Gastrocnemius medialis (tissue), 4 donors: ENCODE data around the gene MYRF. TPM values are rescaled to one million over a fixed set of nuclear protein-coding genes. Genes with fewer than 3 reads are reported as not detected.

Experiments used
- ATAC-seq, 2 donors: fragments of 150-250 bp; one replicate each; pipeline ENCODE4 v1.9.1; 2016
- DNase-seq, 2 donors: peaks; one replicate each; pipeline ENCODE4 v3.0.0-alpha.2; 2019
- H3K27ac ChIP-seq, 4 donors: fragments of 200-600 bp; sonication (generic); 1 replicate in 1 of 4; 2 replicates in 3 of 4; pipeline ENCODE4 v1.5.1; 2016 to 2018; ENCODE audit warnings: mild to moderate bottlenecking in 2 of 4, moderate library complexity in 1 of 4
- H3K27me3 ChIP-seq, 3 donors: fragments of 200-600 bp; sonication (generic) in 2 of 3; 1 replicate in 1 of 3; 2 replicates in 2 of 3; pipeline versions ENCODE4 v1.5.1 to v1.6.0; 2016 to 2019; ENCODE audit warnings: mild to moderate bottlenecking in 1 of 3, moderate library complexity in 1 of 3
- H3K36me3 ChIP-seq, 2 donors: fragments of 200-600 bp; sonication (generic) in 1 of 2; one replicate each; pipeline ENCODE4 v1.5.1; 2017 to 2018
- H3K4me1 ChIP-seq, 2 donors: fragments of 200-600 bp; sonication (generic) in 1 of 2; one replicate each; pipeline ENCODE4 v1.5.1; 2016 to 2017; ENCODE audit warnings: mild to moderate bottlenecking in 2 of 2
- H3K4me3 ChIP-seq, 4 donors: fragments of 200-600 bp; sonication (generic) in 3 of 4; 1 replicate in 1 of 4; 2 replicates in 3 of 4; pipeline ENCODE4 v1.5.1; 2016 to 2019; ENCODE audit warnings: mild to moderate bottlenecking in 2 of 4
- H3K9me3 ChIP-seq, 3 donors: fragments of 200-600 bp; sonication (generic) in 2 of 3; 1 replicate in 1 of 3; 2 replicates in 2 of 3; pipeline ENCODE4 v1.5.1; 2016 to 2019
- POLR2A ChIP-seq, 2 donors: fragments of 450-650 bp; IDR thresholded peaks; one replicate each; pipeline ENCODE4 v1.6.1; 2017; ENCODE audit warnings: antibody characterized with exemption in 2 of 2, mild to moderate bottlenecking in 2 of 2, moderate library complexity in 2 of 2
- in situ Hi-C, 4 donors: fragments of 200-750 bp; cut with MboI; loops; one replicate each; pipeline versions ENCODE4 v1.15.0 to v1.8.0; 2017; ENCODE audit warnings: low sequenced_read_pairs in 4 of 4
- intact Hi-C: fragments of 100-400 bp; cut with DNase I; formaldehyde crosslinking; loops from one replicate; pipeline ENCODE4 v1.15.1; 2023; ENCODE audit warnings: low total_unique reads
- total RNA-seq, 4 donors: library from RNA; depleted of rRNA; stranded (reverse); fragments of >200 nt; gene quantifications; one replicate each; pipeline versions ENCODE4 v1.1.0 to v1.2.3, GENCODE V29; 2016
- TF ChIP-seq, protein P1 (sequence below), 5 experiments: fragments of 450-650 bp in 3 of 5; fragments of 200-600 bp in 2 of 5; sonication (generic) in 2 of 5; IDR thresholded peaks in 4 of 5; conservative IDR thresholded peaks in 1 of 5; 1 replicate in 4 of 5; 2 replicates in 1 of 5; pipeline ENCODE4 v1.5.1; 2016 to 2019; ENCODE audit warnings: antibody characterized with exemption in 5 of 5, mild to moderate bottlenecking in 3 of 5, moderate library complexity in 3 of 5

Gene MYRF
- total RNA-seq, 4 donors from 2014 or later: 0.07 TPM; not detected in 3

DNA sequence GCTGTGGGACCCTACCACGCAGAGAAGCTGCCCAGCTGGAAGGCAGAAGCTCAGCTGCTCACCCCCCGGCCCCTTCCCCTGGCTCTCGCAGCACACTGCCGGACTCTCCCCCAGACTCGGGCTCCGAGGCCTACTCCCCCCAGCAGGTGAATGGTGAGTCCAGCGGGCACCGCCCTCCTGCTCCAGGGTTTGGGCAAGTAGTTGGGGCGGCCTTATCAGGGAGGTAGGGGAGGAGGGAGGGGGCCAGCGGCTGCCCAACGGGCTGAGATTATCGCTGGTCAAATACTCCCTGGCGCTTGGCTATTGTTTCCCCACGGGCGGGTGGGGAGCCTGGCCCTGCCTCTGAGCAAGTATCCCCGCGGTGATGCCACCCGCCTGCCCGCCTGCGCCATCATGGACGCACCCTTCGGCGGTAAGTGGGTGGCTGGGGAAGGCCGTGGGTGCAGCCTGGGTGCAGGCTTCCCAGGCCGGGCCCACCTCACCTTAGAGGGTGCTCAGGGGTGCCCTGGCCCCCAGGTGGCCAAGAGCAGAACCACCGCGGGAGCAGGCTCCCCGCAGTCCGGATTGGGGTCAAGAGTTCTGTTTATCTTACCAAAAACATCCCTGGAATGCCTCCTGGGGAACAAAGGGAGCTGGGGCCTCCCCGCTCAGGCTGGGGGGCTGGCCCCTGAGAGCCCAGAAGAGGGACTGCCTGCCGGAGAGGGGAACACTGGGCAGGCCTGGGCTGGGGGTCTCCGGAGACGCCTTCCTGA is 16.9 kb downstream of the MYRF start:
- Histone ChIP-seq H3K27me3 (peaks cover 0 to under 1% (median 0%) of the 10 kb centered on the region in 3 donors), H3K9me3 (no peaks in the 10 kb centered on the region), H3K36me3 (no peaks in the 10 kb centered on the region), H3K4me1 (no peaks in the 10 kb centered on the region), H3K27ac (no peak overlapping the region), H3K4me3 (no peak overlapping the region)
- in situ Hi-C loops: no loop called here
- DNase-seq: no peak
- no peak for TF ChIP-seq POLR2A (IDR thresholded peaks at IDR 0.05)
- TF ChIP-seq, protein P1, sequence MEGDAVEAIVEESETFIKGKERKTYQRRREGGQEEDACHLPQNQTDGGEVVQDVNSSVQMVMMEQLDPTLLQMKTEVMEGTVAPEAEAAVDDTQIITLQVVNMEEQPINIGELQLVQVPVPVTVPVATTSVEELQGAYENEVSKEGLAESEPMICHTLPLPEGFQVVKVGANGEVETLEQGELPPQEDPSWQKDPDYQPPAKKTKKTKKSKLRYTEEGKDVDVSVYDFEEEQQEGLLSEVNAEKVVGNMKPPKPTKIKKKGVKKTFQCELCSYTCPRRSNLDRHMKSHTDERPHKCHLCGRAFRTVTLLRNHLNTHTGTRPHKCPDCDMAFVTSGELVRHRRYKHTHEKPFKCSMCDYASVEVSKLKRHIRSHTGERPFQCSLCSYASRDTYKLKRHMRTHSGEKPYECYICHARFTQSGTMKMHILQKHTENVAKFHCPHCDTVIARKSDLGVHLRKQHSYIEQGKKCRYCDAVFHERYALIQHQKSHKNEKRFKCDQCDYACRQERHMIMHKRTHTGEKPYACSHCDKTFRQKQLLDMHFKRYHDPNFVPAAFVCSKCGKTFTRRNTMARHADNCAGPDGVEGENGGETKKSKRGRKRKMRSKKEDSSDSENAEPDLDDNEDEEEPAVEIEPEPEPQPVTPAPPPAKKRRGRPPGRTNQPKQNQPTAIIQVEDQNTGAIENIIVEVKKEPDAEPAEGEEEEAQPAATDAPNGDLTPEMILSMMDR (IDR thresholded peaks at IDR 0.05 in 4 of 5, conservative IDR thresholded peaks at IDR 0.05 in 1 of 5): no peak
- no peak for ATAC-seq
- intact Hi-C loops: no loop called here

DNA sequence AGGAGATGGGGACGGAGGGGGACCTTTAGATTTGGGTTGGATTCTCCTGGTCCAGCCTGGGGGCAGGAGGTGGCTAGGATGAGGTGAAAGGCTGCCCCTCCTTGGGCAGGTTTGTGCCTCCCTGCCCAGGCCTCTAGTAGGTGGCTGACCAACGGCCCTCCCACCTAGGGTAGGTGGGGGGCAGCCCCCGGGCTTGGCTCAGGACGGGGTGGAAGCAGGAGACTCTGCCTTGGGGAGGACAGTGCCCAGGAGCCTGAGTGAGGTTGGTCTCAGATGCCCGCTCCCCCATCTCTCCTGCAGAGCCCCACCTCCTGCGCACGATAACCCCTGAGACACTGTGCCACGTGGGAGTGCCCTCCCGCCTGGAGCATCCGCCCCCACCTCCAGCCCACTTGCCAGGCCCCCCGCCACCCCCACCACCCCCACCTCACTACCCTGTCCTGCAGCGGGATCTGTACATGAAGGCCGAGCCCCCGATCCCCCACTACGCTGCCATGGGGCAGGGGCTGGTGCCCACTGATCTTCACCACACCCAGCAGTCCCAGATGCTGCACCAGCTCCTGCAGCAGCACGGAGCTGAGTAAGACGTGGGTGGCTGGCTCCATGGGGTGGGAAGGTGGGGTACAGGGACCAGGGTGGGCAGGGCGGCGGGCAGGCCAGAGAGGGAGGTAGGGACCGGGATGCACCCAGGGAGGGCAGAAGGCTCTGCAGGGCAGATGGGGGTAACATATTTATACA is 17.7 kb downstream of the MYRF start:
- Histone ChIP-seq H3K9me3 (no peaks in the 10 kb centered on the region), H3K4me1 (no peaks in the 10 kb centered on the region), H3K27me3 (no peaks in the 10 kb centered on the region), H3K27ac (no peak overlapping the region), H3K36me3 (no peaks in the 10 kb centered on the region), H3K4me3 (no peak overlapping the region)
- in situ Hi-C loops (no loop called here), intact Hi-C loops (no loop called here)
- DNase-seq (no peak), ATAC-seq (no peak)
- TF ChIP-seq, protein P1 (IDR thresholded peaks at IDR 0.05 in 4 of 5, conservative IDR thresholded peaks at IDR 0.05 in 1 of 5): no peak
- TF ChIP-seq POLR2A (IDR thresholded peaks at IDR 0.05): no peak

DNA sequence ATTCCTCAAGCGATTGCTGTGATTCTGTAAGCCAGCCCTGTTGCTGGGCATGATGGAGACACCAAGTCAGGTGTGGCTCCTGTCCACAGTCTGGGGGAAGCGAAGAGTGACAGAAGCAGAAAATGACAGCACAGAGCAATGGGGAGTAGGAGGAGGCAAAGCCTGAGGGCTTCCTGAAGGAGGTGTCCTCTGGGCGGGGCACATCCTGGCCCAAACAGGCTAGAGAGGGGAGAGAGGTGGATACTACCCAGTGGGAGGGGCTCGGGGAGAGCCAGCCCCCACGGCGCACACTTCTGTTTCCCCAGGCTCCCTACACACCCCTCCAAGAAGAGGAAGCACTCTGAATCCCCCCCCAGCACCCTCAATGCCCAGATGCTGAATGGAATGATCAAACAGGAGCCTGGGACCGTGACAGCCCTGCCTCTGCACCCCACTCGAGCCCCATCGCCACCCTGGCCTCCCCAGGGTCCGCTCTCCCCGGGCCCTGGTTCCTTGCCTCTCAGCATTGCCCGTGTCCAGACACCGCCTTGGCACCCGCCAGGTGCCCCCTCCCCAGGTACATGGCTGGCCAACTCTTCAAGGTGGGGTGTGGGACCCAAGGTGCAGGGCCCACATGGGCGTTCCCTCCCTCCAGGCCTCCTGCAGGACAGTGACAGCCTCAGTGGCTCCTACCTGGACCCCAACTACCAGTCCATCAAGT is 18.9 kb downstream of the MYRF start:
- Histone ChIP-seq H3K27ac (no peak overlapping the region), H3K4me3 (no peak overlapping the region), H3K36me3 (no peaks in the 10 kb centered on the region), H3K27me3 (no peaks in the 10 kb centered on the region), H3K4me1 (no peaks in the 10 kb centered on the region), H3K9me3 (no peaks in the 10 kb centered on the region)
- no peak for DNase-seq
- TF ChIP-seq POLR2A (IDR thresholded peaks at IDR 0.05): no peak
- TF ChIP-seq, protein P1 (IDR thresholded peaks at IDR 0.05 in 4 of 5, conservative IDR thresholded peaks at IDR 0.05 in 1 of 5): no peak
- ATAC-seq: no peak
- in situ Hi-C loops (no loop called here), intact Hi-C loops (no loop called here)

DNA sequence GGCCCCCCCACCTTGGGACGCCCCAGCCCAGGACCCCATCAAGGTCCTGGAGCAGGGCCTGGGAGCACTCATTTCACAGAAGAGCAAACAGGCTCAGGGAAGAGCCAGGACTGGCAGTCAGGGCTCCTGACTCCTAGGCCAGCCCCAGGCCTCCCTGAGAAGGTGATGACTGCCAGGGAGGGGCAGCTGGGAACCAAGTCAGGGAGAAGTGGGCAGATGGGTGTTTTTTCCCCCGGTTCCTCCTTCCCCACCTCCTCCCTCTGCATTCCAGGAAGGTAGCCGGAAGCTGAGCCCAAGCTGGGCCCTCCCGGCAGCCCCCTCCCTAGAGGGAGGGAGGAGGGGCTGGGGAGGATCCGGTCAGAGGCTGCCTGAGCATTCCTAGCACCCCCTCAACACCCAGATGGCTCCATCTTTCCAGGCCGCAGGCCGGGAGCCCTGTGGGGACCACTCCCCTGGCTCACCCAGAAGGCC is 19.6 kb downstream of the MYRF start:
- ATAC-seq: no peak
- in situ Hi-C loops: no loop called here

More for the DNA sequence above, 19.6 kb downstream of the MYRF start:
- intact Hi-C loops: no loop called here
- H3K9me3 ChIP-seq: no peaks in the 10 kb centered on the region
- no peaks in the 10 kb centered on the region for H3K36me3 ChIP-seq
- no peak for DNase-seq
- no peak overlapping the region for H3K4me3 ChIP-seq
- no peaks in the 10 kb centered on the region for H3K4me1 ChIP-seq
- no peaks in the 10 kb centered on the region for H3K27me3 ChIP-seq
- H3K27ac ChIP-seq: no peak overlapping the region
- no peak for TF ChIP-seq POLR2A (IDR thresholded peaks at IDR 0.05)
- TF ChIP-seq, protein P1 (IDR thresholded peaks at IDR 0.05 in 4 of 5, conservative IDR thresholded peaks at IDR 0.05 in 1 of 5): no peak
